Right hindlimb (tissue), 1 donor: ENCODE results near the gene RNF167.
"Not testable (repeated sequence)": the region's sequence is repeated elsewhere in the genome, so short reads cannot be mapped to it uniquely, and the experiment has no call there.

Experiments
- DNase-seq: peaks from one replicate; pipeline ENCODE4 v3.0.0-alpha.2; 2018

RNF167 gene

GRCh38 chr17:4903051-4903818 lies 36.8 kb upstream of the RNF167 start, which contains the start of gene CHRNE:
Gene CHRNE (minus strand): TSS chr17:4903098. CDS start chr17:4903063, 35 bp downstream.
- peak; percentile 79 for DNase-seq

GRCh38 chr17:4906642-4907041 lies 33.4 kb upstream of the RNF167 start:
- DNase-seq: not testable (repeated sequence)

- no peak for DNase-seq
Observed at GRCh38 chr17:4908301-4908700, 31.8 kb upstream of the RNF167 start.

- peak; percentile 96 for DNase-seq
Observed at GRCh38 chr17:4908711-4909496, 31.2 kb upstream of the RNF167 start.

GRCh38 chr17:4913994-4914393 lies 26.1 kb upstream of the RNF167 start:
- no peak for DNase-seq

GRCh38 chr17:4914551-4914950 lies 25.5 kb upstream of the RNF167 start:
- not testable (repeated sequence) for DNase-seq

- no peak for DNase-seq
Observed at GRCh38 chr17:4919511-4920047, 20.5 kb upstream of the RNF167 start.

GRCh38 chr17:4920351-4921048 lies 19.6 kb upstream of the RNF167 start:
- no peak for DNase-seq

- no peak for DNase-seq
Observed at GRCh38 chr17:4921320-4921719, 18.7 kb upstream of the RNF167 start.

GRCh38 chr17:4926577-4927335 lies 13.3 kb upstream of the RNF167 start:
- DNase-seq: not testable (repeated sequence)

- no peak for DNase-seq
Observed at GRCh38 chr17:4928881-4929280, 11.2 kb upstream of the RNF167 start.

- DNase-seq: no peak
Observed at GRCh38 chr17:4931963-4932362, 8.1 kb upstream of the RNF167 start, which contains the start of gene GP1BA. Gene GP1BA (plus strand): TSS chr17:4932277. CDS start chr17:4932605, 328 bp downstream.

- DNase-seq: no peak
Observed at GRCh38 chr17:4932756-4933155, 7.3 kb upstream of the RNF167 start.

GRCh38 chr17:4933646-4934045 lies 6.4 kb upstream of the RNF167 start:
- DNase-seq: no peak

- DNase-seq: peak; percentile 56
Observed at GRCh38 chr17:4934173-4934979, 5.7 kb upstream of the RNF167 start.

- no peak for DNase-seq
Observed at GRCh38 chr17:4935650-4936049, 4.4 kb upstream of the RNF167 start.

- DNase-seq: no peak
Observed at GRCh38 chr17:4936436-4936835, 3.6 kb upstream of the RNF167 start.

- DNase-seq: no peak
Observed at GRCh38 chr17:4937553-4937952, 2.5 kb upstream of the RNF167 start.

- DNase-seq: no peak
Observed at GRCh38 chr17:4938069-4938491, 2.0 kb upstream of the RNF167 start.

GRCh38 chr17:4938688-4939545 lies 1.2 kb upstream of the RNF167 start:
- DNase-seq: no peak

GRCh38 chr17:4939546-4939795 lies 597 bp upstream of the RNF167 start:
- DNase-seq: peak; percentile 44
